B cell (primary cell): ENCODE measurements around the gene FA2H.

Experiments used
- CTCF ChIP-seq: fragments of 200-600 bp; IDR thresholded peaks from one replicate; pipeline ENCODE4 v1.8.0; 2022; ENCODE audit warnings: antibody characterized with exemption, mild to moderate bottlenecking
- EZH2 ChIP-seq: IDR thresholded peaks from 2 replicates; pipeline ENCODE4 v1.6.1; 2012; ENCODE audit warnings: borderline replicate concordance, low read depth, mild to moderate bottlenecking, moderate library complexity, low read length; ENCODE audit not compliant: insufficient read depth, poor library complexity, severe bottlenecking

- TF ChIP-seq CTCF (no peak), EZH2 (no peak)
Observed at GRCh38 chr16:74759564-74759963, 15.1 kb downstream of the FA2H start.
